ENCODE results near the gene ATP2B3. TPM values are rescaled to one million over a fixed set of nuclear protein-coding genes. Genes with fewer than 3 reads are reported as not detected.

Gene ATP2B3
- total and polyA plus RNA-seq, 10 of the 15 experiments (the other 5 are each of a cell fraction or from before 2014, with no cell fraction given): 0.01 TPM; not detected in 9

DNA sequence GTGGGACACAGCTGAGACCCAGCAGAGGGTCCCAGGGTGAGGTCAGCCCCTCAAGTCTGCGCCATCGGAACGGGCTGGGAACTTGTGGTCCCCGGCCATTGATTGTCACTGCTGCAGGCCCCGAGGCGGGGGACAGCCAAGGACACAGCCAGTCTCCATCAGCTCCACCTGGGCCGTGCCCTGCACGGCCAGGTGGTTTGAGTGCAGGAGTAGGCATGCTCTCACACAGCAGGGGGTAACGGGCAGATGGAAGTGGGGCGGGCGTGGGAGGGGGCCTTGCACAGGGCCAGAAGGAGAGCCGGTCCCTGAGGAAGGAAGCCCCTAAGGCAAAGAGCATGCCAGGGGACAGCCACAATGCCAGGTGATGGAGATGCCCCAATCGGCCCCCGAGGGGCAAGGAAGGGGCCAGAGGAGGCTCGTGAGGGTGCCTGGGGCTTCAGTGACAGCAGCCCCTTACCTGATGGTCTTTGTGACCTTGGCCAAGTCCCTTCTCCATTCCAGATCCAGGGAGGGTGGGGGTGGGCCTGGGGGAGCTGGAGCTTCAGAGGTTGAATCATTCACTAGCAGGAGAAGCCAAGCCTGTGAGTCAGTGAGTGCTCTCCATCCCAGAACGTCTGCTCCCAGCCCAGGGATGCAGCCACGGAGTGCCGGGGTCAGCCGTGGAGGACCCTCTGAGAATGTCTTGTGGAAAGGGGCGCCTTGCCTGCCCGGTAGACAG lies 2.3 kb downstream of the ATP2B3 start:
- in situ Hi-C loops (cut with MboI): loop anchor here (10.0 kb wide), 1 partner anchor 65 kb away; no protein-coding TSS in a partner anchor
- no peak overlapping the region for H2AFZ ChIP-seq (ENCODE audit: control insufficient read depth, low read depth, low read length)
- ATAC-seq (no peak), DNase-seq (ENCODE audit: low read depth, low spot score) (no peak), FAIRE-seq (no peak)
- intact Hi-C loops (cut with micrococcal nuclease; ENCODE audit: unreplicated experiment): no loop called here
- no peak overlapping the region for H3K4me2 ChIP-seq (ENCODE audit: control insufficient read depth, insufficient read depth)
- no peaks in the 10 kb centered on the region for H3K79me2 ChIP-seq (ENCODE audit: control insufficient read depth, insufficient read depth, low read length)
- no peaks in the 10 kb centered on the region for H3K4me1 ChIP-seq (ENCODE audit: control insufficient read depth, insufficient read depth, low read length)
- H3K9me3 ChIP-seq (replicated peaks; ENCODE audit: control insufficient read depth, insufficient read depth, low read length): no peaks in the 10 kb centered on the region; the same call in 2 of the 3 replicates
- H3K36me3 ChIP-seq (ENCODE audit: control insufficient read depth in 2 of 2, insufficient read depth in 2 of 2, low read length in 1 of 2): no peaks in the 10 kb centered on the region
- RAD21 ChIA-PET (ENCODE audit: unreplicated experiment): no interaction called here
- TF ChIP-seq TAF1 (IDR thresholded peaks at IDR 0.05; ENCODE audit: borderline replicate concordance, low read depth, low read length) (no peak), SREBF2 (IDR thresholded peaks at IDR 0.05; ENCODE audit: low read length) (no peak), IKZF1 (conservative IDR thresholded peaks at IDR 0.05) (no peak), BACH1 (IDR thresholded peaks at IDR 0.05; ENCODE audit: borderline replicate concordance) (no peak), CHD2 (IDR thresholded peaks at IDR 0.05; ENCODE audit: borderline replicate concordance, low read depth, low read length) (no peak), ETV6 (conservative IDR thresholded peaks at IDR 0.05 in 1 of 2, IDR thresholded peaks at IDR 0.05 in 1 of 2; ENCODE audit: borderline replicate concordance in 1 of 2, low read depth in 1 of 2) (no peak), GABPA (IDR thresholded peaks at IDR 0.05; ENCODE audit: low read depth) (no peak)
- TF ChIP-seq, protein P1, sequence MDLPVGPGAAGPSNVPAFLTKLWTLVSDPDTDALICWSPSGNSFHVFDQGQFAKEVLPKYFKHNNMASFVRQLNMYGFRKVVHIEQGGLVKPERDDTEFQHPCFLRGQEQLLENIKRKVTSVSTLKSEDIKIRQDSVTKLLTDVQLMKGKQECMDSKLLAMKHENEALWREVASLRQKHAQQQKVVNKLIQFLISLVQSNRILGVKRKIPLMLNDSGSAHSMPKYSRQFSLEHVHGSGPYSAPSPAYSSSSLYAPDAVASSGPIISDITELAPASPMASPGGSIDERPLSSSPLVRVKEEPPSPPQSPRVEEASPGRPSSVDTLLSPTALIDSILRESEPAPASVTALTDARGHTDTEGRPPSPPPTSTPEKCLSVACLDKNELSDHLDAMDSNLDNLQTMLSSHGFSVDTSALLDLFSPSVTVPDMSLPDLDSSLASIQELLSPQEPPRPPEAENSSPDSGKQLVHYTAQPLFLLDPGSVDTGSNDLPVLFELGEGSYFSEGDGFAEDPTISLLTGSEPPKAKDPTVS (IDR thresholded peaks at IDR 0.05; ENCODE audit: low read depth, low read length): no peak
- H3K9ac ChIP-seq (ENCODE audit: control insufficient read depth, insufficient read depth, low read length): no peak overlapping the region
- SMC1A ChIA-PET (ENCODE audit: uncharacterized antibody, unreplicated experiment): no interaction called here
- CTCF ChIA-PET: no interaction called here
- H3K4me3 ChIP-seq: no peak overlapping the region
- H3K27me3 ChIP-seq (replicated peaks in 1 of 2; ENCODE audit: control insufficient read depth in 2 of 2, insufficient read depth in 2 of 2, low read length in 1 of 2): no peaks in the 10 kb centered on the region
- no TSS peak for BruUV-seq (replicated peaks)
- POLR2A ChIA-PET: no interaction called here
- no peak overlapping the region for H3K27ac ChIP-seq (ENCODE audit: control insufficient read depth, insufficient read depth)
- no peaks in the 10 kb centered on the region for H4K20me1 ChIP-seq (ENCODE audit: control insufficient read depth, insufficient read depth)
- WGBS (ENCODE audit: insufficient coverage, insufficient replicate concordance, low lambda C conversion rate, missing lambda C conversion rate): 29% methylated on average over 21 of the region's 21 CpGs

Measured in GM12878 (cell line).